Right lobe of liver (tissue), 6 donors: ENCODE data around the gene RPTOR. TPM values are rescaled to one million over a fixed set of nuclear protein-coding genes. Genes with fewer than 3 reads are reported as not detected.

Source experiments
- ATAC-seq, 4 donors: fragments of 200-7000 bp; cut with Tn5 transposase; one replicate each; pipeline ENCODE4 v1.9.1; 2020; ENCODE audit warnings: mild to moderate bottlenecking in 4 of 4, moderate library complexity in 4 of 4
- DNase-seq, 3 donors: peaks; one replicate each; pipeline ENCODE4 v3.0.0-alpha.2; 2020
- H3K27ac ChIP-seq, 3 donors: fragments of 200-600 bp; one replicate each; pipeline ENCODE4 v1.8.0; 2022
- H3K27me3 ChIP-seq, 2 donors: fragments of 200-600 bp; one replicate each; pipeline ENCODE4 v1.8.0; 2022
- H3K36me3 ChIP-seq, 4 donors: fragments of 200-600 bp; sonication (generic) in 1 of 4; one replicate each; pipeline versions ENCODE4 v1.5.1 to v1.8.0; 2017 to 2022; ENCODE audit warnings: control low read depth in 1 of 4
- H3K4me1 ChIP-seq, 4 donors: fragments of 200-600 bp; sonication (generic) in 1 of 4; one replicate each; pipeline versions ENCODE4 v1.5.1 to v1.8.0; 2017 to 2022; ENCODE audit warnings: control low read depth in 1 of 4
- H3K4me3 ChIP-seq, 3 donors: fragments of 200-600 bp; one replicate each; pipeline ENCODE4 v1.8.0; 2022
- H3K9me3 ChIP-seq, 4 donors: fragments of 200-600 bp; sonication (generic) in 1 of 4; one replicate each; pipeline versions ENCODE4 v1.5.1 to v1.8.0; 2017 to 2022; ENCODE audit warnings: control low read depth in 1 of 4
- CTCF ChIP-seq, 4 donors: fragments of 200-600 bp in 3 of 4; fragments of 450-650 bp in 1 of 4; IDR thresholded peaks; one replicate each; pipeline versions ENCODE4 v1.5.1 to v1.8.0; 2016 to 2022; ENCODE audit warnings: antibody characterized with exemption in 4 of 4, mild to moderate bottlenecking in 2 of 4
- POLR2A ChIP-seq: fragments of 450-650 bp; IDR thresholded peaks from one replicate; pipeline ENCODE4 v1.6.1; 2017; ENCODE audit warnings: antibody characterized with exemption, mild to moderate bottlenecking
- WGBS: methylation state at CpG from one replicate; pipeline ENCODE4 v1.1.6; 2018; ENCODE audit warnings: low coverage, low lambda C conversion rate; ENCODE audit not compliant: insufficient coverage; ENCODE audit errors: missing lambda C conversion rate; 5-methylcytosine and 5-hydroxymethylcytosine counted together
- intact Hi-C, 2 donors: fragments of 100-400 bp; cut with DNase I; formaldehyde crosslinking; loops; one replicate each; pipeline versions ENCODE4 v1.11.2 to v1.14.1; 2022
- total RNA-seq, 6 experiments: library from RNA; depleted of rRNA in 2 of 6; stranded (reverse); fragments of >200 nt in 2 of 6; fragmentation: NEBNext Ultra II Directional in 3 of 6; extraction: Animal tissue kit (Norgen Biotek cat#: 25700) in 3 of 6; gene quantifications; one replicate each; pipeline versions ENCODE4 v1.1.0 to v1.2.4, GENCODE V29; 2016 to 2023
- donor health status: DM: no; HTN: yes; CAD: no.
- donor health status: DM: no; HTN: no; CAD: no.
- donor health status: DM: no; HTN: no; CAD: no.
- donor health status: DM: no; HTN: yes; CAD: no.
- donor health status: DM: no; HTN: yes; CAD: no.

RPTOR gene
- total RNA-seq, 6 experiments from 2014 or later, result 13.1 to 24.0 (median 15.5) TPM

DNA sequence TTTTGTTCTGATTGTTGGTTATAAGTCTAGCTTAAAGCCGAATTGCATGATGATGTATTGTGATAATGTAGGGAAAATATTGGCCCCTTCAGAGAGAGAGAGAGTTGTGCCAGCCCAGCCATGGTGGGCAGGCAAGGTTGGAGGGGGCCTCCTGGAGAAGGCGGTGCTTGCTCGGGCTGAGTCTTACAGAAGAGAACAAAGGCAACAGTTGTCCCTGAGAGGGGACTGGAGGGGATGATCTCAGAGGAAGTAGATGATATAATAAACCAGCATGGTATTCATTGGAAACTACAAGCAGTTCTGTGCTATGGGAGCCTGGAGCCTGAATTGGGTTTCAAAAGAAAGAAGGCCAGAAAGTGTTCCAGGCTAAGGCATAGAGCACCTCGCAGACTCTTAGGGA lies 173.8 kb downstream of the RPTOR start:
- Histone ChIP-seq H3K9me3 (no peaks in the 10 kb centered on the region), H3K27me3 (no peaks in the 10 kb centered on the region), H3K36me3 (no peaks in the 10 kb centered on the region), H3K4me3 (no peak overlapping the region), H3K4me1 (no peaks in the 10 kb centered on the region), H3K27ac (no peak overlapping the region)
- intact Hi-C loops, result no loop called here
- ATAC-seq (no peak), DNase-seq (no peak)
- 83% methylated on average over 4 of the region's 4 CpGs for WGBS
- no peak for TF ChIP-seq POLR2A
- TF ChIP-seq CTCF (IDR thresholded peaks at IDR 0.05), result no peak

DNA sequence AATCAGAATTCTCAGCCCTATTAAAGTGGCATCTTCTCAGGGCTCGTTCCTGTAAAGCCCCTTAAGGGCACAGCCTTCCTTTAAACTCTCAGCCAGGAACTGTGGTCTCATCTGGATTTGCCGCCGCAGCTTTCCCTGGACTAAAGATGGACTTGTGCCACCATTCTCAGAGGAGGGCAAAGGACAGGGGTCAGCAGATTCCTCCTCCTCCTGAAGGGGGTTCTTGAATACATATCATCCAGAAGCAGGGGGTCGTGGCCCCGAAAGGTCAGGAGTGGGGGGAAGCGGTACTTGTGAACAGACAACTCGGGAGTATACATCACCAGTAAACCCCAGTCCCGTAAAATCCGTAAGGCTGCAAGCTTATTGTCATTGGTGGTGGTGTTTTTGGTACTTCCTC lies 174.8 kb downstream of the RPTOR start:
- TF ChIP-seq POLR2A, result no peak
- TF ChIP-seq CTCF (IDR thresholded peaks at IDR 0.05), result no peak

DNA sequence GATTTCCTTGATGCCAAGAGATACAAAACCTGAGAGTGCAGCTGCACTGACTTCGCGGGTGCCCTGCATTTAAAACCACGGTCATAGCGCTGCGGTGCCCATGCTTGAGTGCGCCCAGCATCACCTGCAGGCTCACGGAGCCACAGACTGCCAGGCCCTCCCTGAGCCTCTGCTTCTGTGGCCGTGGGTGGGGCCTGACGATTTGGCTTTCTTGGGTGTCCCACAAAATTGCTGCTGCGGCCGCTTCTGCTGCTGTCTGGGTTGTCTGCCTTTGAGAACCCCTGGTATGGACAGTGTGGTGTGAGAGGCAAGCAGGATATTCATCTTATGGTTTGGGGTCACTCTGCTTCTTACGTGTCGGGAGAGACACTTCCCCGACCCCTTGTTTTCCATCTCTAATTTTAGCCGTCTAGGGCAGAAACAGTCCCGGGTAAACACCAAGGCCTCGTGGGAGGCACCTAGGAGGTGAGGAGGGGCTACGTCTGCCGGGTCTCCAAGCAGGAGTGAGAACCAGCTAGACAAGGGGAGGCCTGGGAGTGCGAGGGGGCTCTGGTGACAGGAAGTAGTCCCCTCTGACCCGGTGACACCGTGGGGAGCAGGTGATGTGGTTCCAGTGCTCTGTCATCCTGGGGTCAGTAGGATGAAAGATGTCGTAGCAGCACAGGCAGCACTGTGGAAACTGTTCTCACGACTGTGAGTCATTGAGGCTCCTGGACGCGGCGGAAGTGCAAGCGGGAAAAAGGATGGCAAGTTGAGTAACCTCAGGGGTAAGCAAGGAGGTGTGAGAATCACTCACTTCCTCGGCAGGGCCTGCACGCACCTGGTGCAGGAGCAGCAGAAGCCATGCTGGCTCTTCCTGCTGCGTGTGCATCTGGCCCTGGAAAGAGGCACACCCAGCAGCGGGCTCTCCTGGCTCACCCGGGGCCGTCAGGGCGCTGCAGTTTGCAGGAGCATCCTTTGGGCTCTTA lies 176.3 kb downstream of the RPTOR start:
- Histone ChIP-seq H3K4me1 (no peaks in the 10 kb centered on the region), H3K27me3 (no peaks in the 10 kb centered on the region), H3K27ac (no peak overlapping the region), H3K4me3 (no peak overlapping the region), H3K9me3 (no peaks in the 10 kb centered on the region), H3K36me3 (no peaks in the 10 kb centered on the region)
- ATAC-seq (peak; percentile 19 to 39 (median 36)), DNase-seq (no peak)
- intact Hi-C loops, result no loop called here
- 80% methylated on average over 10 of the region's 35 CpGs for WGBS
- TF ChIP-seq CTCF (IDR thresholded peaks at IDR 0.05), result no peak
- TF ChIP-seq POLR2A, result no peak

More for the DNA sequence above, 174.8 kb downstream of the RPTOR start:
- Histone ChIP-seq H3K27ac (no peak overlapping the region), H3K9me3 (no peaks in the 10 kb centered on the region), H3K4me3 (no peak overlapping the region), H3K4me1 (no peaks in the 10 kb centered on the region), H3K27me3 (no peaks in the 10 kb centered on the region), H3K36me3 (no peaks in the 10 kb centered on the region)
- intact Hi-C loops, result no loop called here
- WGBS, result 91% methylated on average over 9 of the region's 9 CpGs
- ATAC-seq (no peak), DNase-seq (no peak)

- H3K27me3 ChIP-seq, result no peaks in the 10 kb centered on the region
- H3K9me3 ChIP-seq, result no peaks in the 10 kb centered on the region
- H3K27ac ChIP-seq, result no peak overlapping the region
- ATAC-seq (no peak), DNase-seq (no peak)
- intact Hi-C loops, result no loop called here
- no peak overlapping the region for H3K4me3 ChIP-seq
- TF ChIP-seq CTCF (IDR thresholded peaks at IDR 0.05), result no peak
- TF ChIP-seq POLR2A, result no peak
- H3K4me1 ChIP-seq, result peaks cover 0 to 2% (median 0%) of the 10 kb centered on the region in 4 donors
- H3K36me3 ChIP-seq, result no peaks in the 10 kb centered on the region
- 100% methylated on average over 2 of the region's 3 CpGs for WGBS
Measured at GRCh38 chr17:80722661-80723060, 178.0 kb downstream of the RPTOR start.
